ENCODE results near the gene CGNL1. TPM values are rescaled to one million over a fixed set of nuclear protein-coding genes. Genes with fewer than 3 reads are reported as not detected.

The CGNL1 gene
- total and polyA plus RNA-seq, 8 donors = 7.3 to 35.8 (median 24.2) TPM

- Histone ChIP-seq H3K4me1 (peaks cover 27 to 42% (median 35%) of the 10 kb centered on the region in 3 donors), H3K36me3 (no peaks in the 10 kb centered on the region), H3K4me3 (peak overlapping the region; percentile 64 to 88 (median 74)), H3K27ac (peak overlapping the region; percentile 75 to 92 (median 86)), H3K27me3 (no peaks in the 10 kb centered on the region), H3K9me3 (no peaks in the 10 kb centered on the region)
- WGBS, 2 donors = 13 to 16% methylated on average over 13 to 18 of the region's 18 CpGs
- intact Hi-C loops (cut with DNase I) = no loop called here
- ATAC-seq = peak in 3 of 4 donors; percentile 5 to 10 (median 5)
- no peak for TF ChIP-seq CTCF (IDR thresholded peaks at IDR 0.05)
- no peak for FAIRE-seq
- peak in 1 of 6 donors; percentile 73 for DNase-seq
Observed at GRCh38 chr15:57591237-57591821, 215.0 kb downstream of the CGNL1 start.

- peak within 1 kb of the TSS; percentile 64 to 88 (median 74) for H3K4me3 ChIP-seq
- no peak for TF ChIP-seq CTCF (IDR thresholded peaks at IDR 0.05)
- 0 to 1% methylated on average over 15 to 58 of the region's 58 CpGs for WGBS, 2 donors
- no peaks in the 10 kb centered on the region for H3K9me3 ChIP-seq
- H3K27me3 ChIP-seq = no peaks in the 10 kb centered on the region
- FAIRE-seq (no peak), ATAC-seq (peak; percentile 69 to 82 (median 73)), DNase-seq (peak in 5 of 6 donors; percentile 66 to 87 (median 84))
- intact Hi-C loops (cut with DNase I) = no loop called here
- H3K36me3 ChIP-seq = no peaks in the 10 kb centered on the region
- H3K27ac ChIP-seq = peak within 1 kb of the TSS; percentile 75 to 92 (median 86)
- H3K4me1 ChIP-seq = peaks cover 33 to 47% (median 41%) of the 10 kb centered on the region in 3 donors
Observed at GRCh38 chr15:57591822-57592367, 215.6 kb downstream of the CGNL1 start, which contains the start of gene MYZAP. Gene MYZAP, plus strand, starts transcription at chr15:57591904. Its CDS starts 131 bp downstream, at chr15:57592035.

GRCh38 chr15:57592426-57592825, 216.1 kb downstream of the CGNL1 start:
- Histone ChIP-seq H3K27me3 (no peaks in the 10 kb centered on the region), H3K4me3 (peak overlapping the region; percentile 64 to 88 (median 74)), H3K27ac (peak overlapping the region; percentile 75 to 92 (median 86)), H3K9me3 (no peaks in the 10 kb centered on the region), H3K4me1 (peaks cover 38 to 52% (median 46%) of the 10 kb centered on the region in 3 donors), H3K36me3 (no peaks in the 10 kb centered on the region)
- WGBS, 2 donors = 16 to 17% methylated on average over 5 of the region's 5 CpGs
- intact Hi-C loops (cut with DNase I) = no loop called here
- DNase-seq = no peak
- peak in 1 of 4 donors; percentile 6 for ATAC-seq
- no peak for TF ChIP-seq CTCF (IDR thresholded peaks at IDR 0.05)
- no peak for FAIRE-seq

GRCh38 chr15:57592836-57593420, 216.6 kb downstream of the CGNL1 start:
- no peak for TF ChIP-seq CTCF (IDR thresholded peaks at IDR 0.05)
- Histone ChIP-seq H3K27me3 (no peaks in the 10 kb centered on the region), H3K4me3 (peak overlapping the region; percentile 64 to 88 (median 74)), H3K36me3 (no peaks in the 10 kb centered on the region), H3K9me3 (no peaks in the 10 kb centered on the region), H3K27ac (peak overlapping the region in 3 of 4 donors; percentile 75 to 92 (median 91)), H3K4me1 (peaks cover 43 to 57% (median 51%) of the 10 kb centered on the region in 3 donors)
- intact Hi-C loops (cut with DNase I) = no loop called here
- 25 to 33% methylated on average over 5 of the region's 5 CpGs for WGBS, 2 donors
- FAIRE-seq = no peak
- DNase-seq = no peak
- ATAC-seq = no peak
